Breast epithelium (tissue), 4 donors: Measurements from ENCODE around the gene USH1C. TPM values are rescaled to one million over a fixed set of nuclear protein-coding genes. Genes with fewer than 3 reads are reported as not detected.

Experiments used
- DNase-seq, 2 donors: peaks; one replicate each; pipeline ENCODE4 v3.0.0-alpha.2; 2019; ENCODE audit warnings: low spot score in 2 of 2
- H3K27ac ChIP-seq, 2 donors: fragments of 200-600 bp; sonication (generic) in 1 of 2; one replicate each; pipeline ENCODE4 v1.5.1; 2016 to 2019; ENCODE audit warnings: mild to moderate bottlenecking in 1 of 2
- H3K27me3 ChIP-seq, 2 donors: fragments of 200-600 bp; sonication (generic) in 1 of 2; one replicate each; pipeline versions ENCODE4 v1.5.1 to v1.6.0; 2017 to 2019; ENCODE audit warnings: control low read depth in 1 of 2, mild to moderate bottlenecking in 1 of 2
- H3K36me3 ChIP-seq: fragments of 200-600 bp; one replicate; pipeline ENCODE4 v1.5.1; 2019
- H3K4me1 ChIP-seq, 2 donors: fragments of 200-600 bp; sonication (generic); one replicate each; pipeline ENCODE4 v1.5.1; 2016 to 2019; ENCODE audit warnings: control low read depth in 1 of 2
- H3K4me3 ChIP-seq, 3 donors: fragments of 200-600 bp; sonication (generic); 1 replicate in 2 of 3; 2 replicates in 1 of 3; pipeline ENCODE4 v1.5.1; 2016 to 2019; ENCODE audit warnings: mild to moderate bottlenecking in 3 of 3, moderate library complexity in 2 of 3
- H3K9me3 ChIP-seq, 2 donors: fragments of 200-600 bp; sonication (generic) in 1 of 2; one replicate each; pipeline ENCODE4 v1.5.1; 2016 to 2019; ENCODE audit warnings: control low read depth in 1 of 2
- CTCF ChIP-seq, 3 donors: fragments of 450-650 bp; IDR thresholded peaks; one replicate each; pipeline ENCODE4 v1.5.1; 2016 to 2017; ENCODE audit warnings: antibody characterized with exemption in 3 of 3, mild to moderate bottlenecking in 3 of 3, moderate library complexity in 3 of 3
- POLR2A ChIP-seq: fragments of 450-650 bp; IDR thresholded peaks from one replicate; pipeline ENCODE4 v1.6.1; 2016; ENCODE audit warnings: antibody characterized with exemption, mild to moderate bottlenecking, moderate library complexity
- POLR2AphosphoS5 ChIP-seq, 3 donors: sonication (generic); formaldehyde crosslinking; IDR thresholded peaks; one replicate each; pipeline ENCODE4 v1.6.1; 2017; ENCODE audit warnings: antibody characterized with exemption in 3 of 3
- intact Hi-C: fragments of 100-400 bp; cut with DNase I; formaldehyde crosslinking; loops from one replicate; pipeline ENCODE4 v1.15.1; 2023; ENCODE audit warnings: low total_unique reads
- total RNA-seq, 3 donors: library from RNA; depleted of rRNA; stranded (reverse); fragments of >200 nt; gene quantifications; one replicate each; pipeline ENCODE4 v1.1.0, GENCODE V29; 2016

Gene USH1C
- total RNA-seq, 3 donors from 2014 or later = 0.66 TPM; not detected in 2

GRCh38 chr11:17500673-17501072, 43.5 kb downstream of the USH1C start:
- no peak overlapping the region for H3K27ac ChIP-seq
- H3K9me3 ChIP-seq = no peaks in the 10 kb centered on the region
- TF ChIP-seq POLR2A (no peak), POLR2AphosphoS5 (IDR thresholded peaks at IDR 0.05) (no peak), CTCF (IDR thresholded peaks at IDR 0.05) (no peak)
- no peaks in the 10 kb centered on the region for H3K27me3 ChIP-seq
- no peaks in the 10 kb centered on the region for H3K4me1 ChIP-seq
- no peak for DNase-seq
- intact Hi-C loops = loop anchor here (5.0 kb wide), 1 partner anchor 113 kb away; the partner anchor contains the start of gene KCNJ11
- no peak overlapping the region for H3K4me3 ChIP-seq
- H3K36me3 ChIP-seq = no peaks in the 10 kb centered on the region

- no peak overlapping the region for H3K27ac ChIP-seq
- no peaks in the 10 kb centered on the region for H3K9me3 ChIP-seq
- H3K4me1 ChIP-seq = no peaks in the 10 kb centered on the region
- no peaks in the 10 kb centered on the region for H3K36me3 ChIP-seq
- intact Hi-C loops = no loop called here
- no peak overlapping the region for H3K4me3 ChIP-seq
- no peak for DNase-seq
- no peaks in the 10 kb centered on the region for H3K27me3 ChIP-seq
- TF ChIP-seq POLR2A (no peak), POLR2AphosphoS5 (IDR thresholded peaks at IDR 0.05) (no peak), CTCF (IDR thresholded peaks at IDR 0.05) (no peak)
These were observed 45.7 kb downstream of the USH1C start for GRCh38 chr11:17498475-17498874.

- Histone ChIP-seq H3K27me3 (no peaks in the 10 kb centered on the region), H3K9me3 (no peaks in the 10 kb centered on the region), H3K4me3 (no peak overlapping the region), H3K4me1 (no peaks in the 10 kb centered on the region), H3K27ac (no peak overlapping the region), H3K36me3 (no peaks in the 10 kb centered on the region)
- no peak for DNase-seq
- TF ChIP-seq POLR2A (no peak), CTCF (IDR thresholded peaks at IDR 0.05) (no peak), POLR2AphosphoS5 (IDR thresholded peaks at IDR 0.05) (no peak)
- intact Hi-C loops = no loop called here
These were observed 46.2 kb downstream of the USH1C start for GRCh38 chr11:17498058-17498457.

- no peak overlapping the region for H3K4me3 ChIP-seq
- no peak overlapping the region for H3K27ac ChIP-seq
- H3K9me3 ChIP-seq = no peaks in the 10 kb centered on the region
- intact Hi-C loops = no loop called here
- no peak for DNase-seq
- no peak for TF ChIP-seq POLR2AphosphoS5 (IDR thresholded peaks at IDR 0.05)
- no peak for TF ChIP-seq CTCF (IDR thresholded peaks at IDR 0.05)
- TF ChIP-seq POLR2A = no peak
- no peaks in the 10 kb centered on the region for H3K27me3 ChIP-seq
- no peaks in the 10 kb centered on the region for H3K4me1 ChIP-seq
- no peaks in the 10 kb centered on the region for H3K36me3 ChIP-seq
These were observed 47.8 kb downstream of the USH1C start for GRCh38 chr11:17496406-17496805.

- intact Hi-C loops = no loop called here
These were observed 50.2 kb downstream of the USH1C start for GRCh38 chr11:17494019-17494418.

More at GRCh38 chr11:17494019-17494418, 50.2 kb downstream of the USH1C start:
- no peaks in the 10 kb centered on the region for H3K27me3 ChIP-seq
- H3K9me3 ChIP-seq = no peaks in the 10 kb centered on the region
- H3K4me1 ChIP-seq = no peaks in the 10 kb centered on the region
- TF ChIP-seq POLR2AphosphoS5 (IDR thresholded peaks at IDR 0.05) (no peak), CTCF (IDR thresholded peaks at IDR 0.05) (no peak), POLR2A (no peak)
- DNase-seq = no peak
- H3K36me3 ChIP-seq = no peaks in the 10 kb centered on the region
- no peak overlapping the region for H3K27ac ChIP-seq
- no peak overlapping the region for H3K4me3 ChIP-seq
